Spleen (tissue), 11 donors: ENCODE data around the gene PEX7. TPM values are rescaled to one million over a fixed set of nuclear protein-coding genes. Genes with fewer than 3 reads are reported as not detected.

Experiments
- DNase-seq: peaks from one replicate; pipeline ENCODE4 v3.0.0-alpha.2; 2020
- H3K27ac ChIP-seq, 8 donors: fragments of 200-600 bp; sonication (generic) in 7 of 8; 1 replicate in 4 of 8; 2 replicates in 4 of 8; pipeline versions ENCODE4 v1.5.0 to v1.8.0; 2016 to 2021; ENCODE audit warnings: inconsistent platforms in 4 of 8, mild to moderate bottlenecking in 4 of 8, moderate library complexity in 1 of 8
- H3K27me3 ChIP-seq, 7 donors: fragments of 200-600 bp; sonication (generic) in 6 of 7; replicated peaks in 1 of 7; 1 replicate in 4 of 7; 2 replicates in 3 of 7; pipeline versions ENCODE4 v1.5.0 to v1.8.0; 2016 to 2021; ENCODE audit warnings: inconsistent platforms in 3 of 7, mild to moderate bottlenecking in 1 of 7
- H3K36me3 ChIP-seq, 6 donors: fragments of 200-600 bp; sonication (generic) in 5 of 6; 1 replicate in 4 of 6; 2 replicates in 2 of 6; pipeline versions ENCODE4 v1.5.0 to v1.8.0; 2016 to 2021; ENCODE audit warnings: inconsistent platforms in 2 of 6
- H3K4me1 ChIP-seq, 6 donors: fragments of 200-600 bp; sonication (generic) in 5 of 6; 1 replicate in 3 of 6; 2 replicates in 3 of 6; pipeline versions ENCODE4 v1.5.0 to v1.8.0; 2016 to 2021; ENCODE audit warnings: inconsistent platforms in 3 of 6
- H3K4me3 ChIP-seq, 8 donors: fragments of 200-600 bp; sonication (generic) in 7 of 8; 1 replicate in 4 of 8; 2 replicates in 4 of 8; pipeline versions ENCODE4 v1.5.0 to v1.8.0; 2016 to 2021; ENCODE audit warnings: inconsistent platforms in 4 of 8, mild to moderate bottlenecking in 4 of 8, moderate library complexity in 2 of 8
- H3K9me3 ChIP-seq, 8 donors: fragments of 200-600 bp; sonication (generic) in 7 of 8; 1 replicate in 4 of 8; 2 replicates in 4 of 8; pipeline versions ENCODE4 v1.5.0 to v1.8.0; 2016 to 2021; ENCODE audit warnings: inconsistent platforms in 4 of 8
- CTCF ChIP-seq, 11 experiments: fragments of 200-600 bp in 7 of 11; fragments of 450-650 bp in 4 of 11; sonication (generic) in 4 of 11; IDR thresholded peaks in 8 of 11; conservative IDR thresholded peaks in 3 of 11; 1 replicate in 7 of 11; 2 replicates in 4 of 11; pipeline versions ENCODE4 v1.4.0 to v1.8.0; 2016 to 2021; ENCODE audit warnings: antibody characterized with exemption in 11 of 11, inconsistent platforms in 4 of 11, mild to moderate bottlenecking in 1 of 11
- POLR2A ChIP-seq, 3 donors: fragments of 450-650 bp; IDR thresholded peaks; one replicate each; pipeline ENCODE4 v1.5.1; 2017; ENCODE audit warnings: antibody characterized with exemption in 3 of 3, mild to moderate bottlenecking in 1 of 3
- POLR2AphosphoS5 ChIP-seq, 3 donors: sonication (generic); formaldehyde crosslinking; IDR thresholded peaks; one replicate each; pipeline ENCODE4 v1.5.1; 2017; ENCODE audit warnings: antibody characterized with exemption in 3 of 3
- WGBS, 5 donors: extraction: QIAGEN DNeasy Blood & Tissue Kit in 3 of 5; methylation state at CpG; one replicate each; pipeline versions ENCODE4 v1.1.5 to v1.1.7; 2013 to 2018; 5-methylcytosine and 5-hydroxymethylcytosine counted together
- intact Hi-C: fragments of 100-400 bp; cut with DNase I; formaldehyde crosslinking; loops from one replicate; pipeline ENCODE4 v1.15.0; 2023; ENCODE audit warnings: low total_unique reads
- polyA plus RNA-seq, 3 donors: library from polyadenylated mRNA; stranded (reverse); fragments of 200-250 nt; gene quantifications; one replicate each; pipeline ENCODE4 v1.2.1, GENCODE V29; 2013
- total RNA-seq, 7 donors: library from RNA; depleted of rRNA in 3 of 7; stranded (reverse); fragments of >200 nt in 3 of 7; fragmentation: NEBNext Ultra II Directional in 4 of 7; extraction: Animal tissue kit (Norgen Biotek cat#: 25700) in 4 of 7; gene quantifications; one replicate each; pipeline versions ENCODE4 v1.1.0 to v1.2.1, GENCODE V29; 2016 to 2021
- donor health status: healthy with polysubstance abuse.
- donor health status: DM: no; HTN: no; CAD: no; lungs with moderate emphysema.
- donor health status: DM: no; HTN: no; CAD: no.
- donor health status: Bipolar disorder and iron deficiency.
- donor health status: healthy.
- donor health status: DM: no; HTN: no; CAD: no.
- donor health status: DM: yes; HTN: yes; CAD: no.

PEX7 gene
- total and polyA plus RNA-seq, 10 donors, result 2.2 to 6.4 (median 5.0) TPM

DNA sequence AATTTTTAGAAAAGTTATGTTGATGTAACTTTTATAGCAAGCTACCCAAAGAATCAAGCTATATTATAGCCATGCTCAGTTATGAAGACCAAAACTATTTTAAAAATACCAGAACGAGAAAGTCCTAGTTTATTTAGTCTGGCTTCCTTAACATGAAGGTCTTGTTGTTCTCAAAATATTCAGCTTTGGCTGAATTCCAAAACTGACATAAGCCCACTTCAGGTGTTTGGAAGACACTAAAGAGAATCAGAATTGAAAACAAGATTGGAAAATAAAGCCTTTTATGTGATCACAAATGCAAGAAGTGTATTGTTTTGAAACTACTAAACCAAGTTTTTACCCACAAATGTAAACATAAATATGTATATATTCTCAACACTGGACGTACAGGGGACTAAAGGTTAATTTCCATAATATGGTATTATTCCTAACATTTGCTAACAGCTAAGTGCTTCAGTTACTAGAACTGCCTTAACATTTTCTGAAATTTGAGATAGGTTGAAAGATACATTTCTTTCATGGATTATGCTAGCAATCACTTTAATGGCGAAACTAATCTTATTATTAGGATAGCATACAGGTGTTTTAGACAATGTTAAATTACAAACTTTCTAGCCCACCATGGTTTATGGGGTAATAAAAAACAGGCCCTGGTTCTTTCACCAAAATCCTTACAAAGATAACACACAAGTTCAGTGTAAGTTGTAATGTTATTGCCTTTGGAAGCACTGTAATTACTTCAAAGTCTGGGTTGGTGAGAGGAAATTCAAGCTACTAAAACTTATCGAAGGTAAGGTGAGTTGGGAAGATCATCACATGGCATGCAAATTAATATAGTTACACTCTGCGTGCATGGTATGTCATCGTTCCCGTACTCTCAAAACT, 31.7 kb upstream of the PEX7 start:
- H3K4me3 ChIP-seq, result peak overlapping the region; percentile 83 to 93 (median 90)
- H3K27me3 ChIP-seq, result no peaks in the 10 kb centered on the region
- intact Hi-C loops, result no loop called here
- 16 to 23% (median 19%) methylated on average over 7 of the region's 7 CpGs for WGBS, 5 donors
- H3K36me3 ChIP-seq, result no peaks in the 10 kb centered on the region
- DNase-seq, result no peak
- no peaks in the 10 kb centered on the region for H3K9me3 ChIP-seq
- peaks cover 55 to 71% (median 60%) of the 10 kb centered on the region in 6 donors for H3K4me1 ChIP-seq
- H3K27ac ChIP-seq, result peak overlapping the region; percentile 95 to 99 (median 96)
- TF ChIP-seq POLR2AphosphoS5 (IDR thresholded peaks at IDR 0.05), result no peak
- TF ChIP-seq POLR2A (IDR thresholded peaks at IDR 0.05), result no peak
- TF ChIP-seq CTCF (IDR thresholded peaks at IDR 0.05 in 8 of 11, conservative IDR thresholded peaks at IDR 0.05 in 3 of 11), result no peak

- intact Hi-C loops, result loop anchor here (2.0 kb wide), 1 partner anchor 147 kb away; no protein-coding TSS in a partner anchor
- H3K4me1 ChIP-seq, result peaks cover 46 to 62% (median 51%) of the 10 kb centered on the region in 6 donors
- peak; percentile 94 for DNase-seq
- H3K36me3 ChIP-seq, result no peaks in the 10 kb centered on the region
- H3K9me3 ChIP-seq, result no peaks in the 10 kb centered on the region
- H3K4me3 ChIP-seq, result peak overlapping the region; percentile 83 to 93 (median 90)
- peak overlapping the region; percentile 95 to 99 (median 96) for H3K27ac ChIP-seq
- TF ChIP-seq POLR2AphosphoS5 (IDR thresholded peaks at IDR 0.05), result peak; percentile 86 to 92 (median 87)
- TF ChIP-seq CTCF (IDR thresholded peaks at IDR 0.05 in 8 of 11, conservative IDR thresholded peaks at IDR 0.05 in 3 of 11), result no peak
- TF ChIP-seq POLR2A (IDR thresholded peaks at IDR 0.05), result peak; percentile 4 to 64 (median 8)
- no peaks in the 10 kb centered on the region for H3K27me3 ChIP-seq
- WGBS, 5 donors, result 1 to 2% (median 1%) methylated on average over 27 to 62 of the region's 62 CpGs
These were observed 30.9 kb upstream of the PEX7 start for GRCh38 chr6:136791296-136792094.

DNA sequence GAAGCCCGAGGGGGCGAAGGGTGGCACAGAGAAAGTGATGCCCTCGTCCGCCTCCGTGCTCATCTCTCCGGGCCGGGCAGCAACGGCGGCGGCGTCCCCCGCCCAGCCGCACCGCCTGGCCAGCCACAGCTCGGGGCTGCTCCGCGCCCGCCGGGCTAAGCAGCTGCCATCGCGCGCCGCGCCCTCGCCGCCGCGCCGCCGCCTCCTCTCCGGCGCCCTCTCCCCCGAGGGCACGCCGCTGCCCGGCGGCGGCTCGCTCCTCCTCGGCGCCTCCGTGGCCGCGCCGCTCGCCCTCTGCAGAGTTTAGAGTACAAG, 30.3 kb upstream of the PEX7 start:
- intact Hi-C loops, result loop anchor here (2.0 kb wide), 1 partner anchor 147 kb away; no protein-coding TSS in a partner anchor
- WGBS, 5 donors, result 0 to 1% (median 0%) methylated on average over 25 to 46 of the region's 46 CpGs; no CpG with 5 or more reads in 1 of the 5 donors

More for the DNA sequence above, 30.3 kb upstream of the PEX7 start:
- DNase-seq, result no peak
- Histone ChIP-seq H3K9me3 (no peaks in the 10 kb centered on the region), H3K36me3 (no peaks in the 10 kb centered on the region), H3K27ac (peak overlapping the region; percentile 95 to 99 (median 96)), H3K4me3 (peak overlapping the region; percentile 83 to 93 (median 90)), H3K4me1 (peaks cover 41 to 57% (median 46%) of the 10 kb centered on the region in 6 donors), H3K27me3 (no peaks in the 10 kb centered on the region)
- no peak for TF ChIP-seq CTCF (IDR thresholded peaks at IDR 0.05 in 8 of 11, conservative IDR thresholded peaks at IDR 0.05 in 3 of 11)
- TF ChIP-seq POLR2A (IDR thresholded peaks at IDR 0.05), result no peak
- TF ChIP-seq POLR2AphosphoS5 (IDR thresholded peaks at IDR 0.05), result no peak
